Stimulated activated CD8-positive, alpha-beta memory T cell treated with anti-CD3 and anti-CD28 coated beads, Interleukin-7, amount 100 ng/mL, for 24 hours (primary cell): Measurements from ENCODE around the gene TTC34.
"Not testable (repeated sequence)": the region's sequence is repeated elsewhere in the genome, so short reads cannot be mapped to it uniquely, and the experiment has no call there.

Experiments
- DNase-seq: peaks from one replicate; pipeline ENCODE4 v3.0.0-alpha.2; 2020; ENCODE audit warnings: low read depth

The TTC34 gene

DNA sequence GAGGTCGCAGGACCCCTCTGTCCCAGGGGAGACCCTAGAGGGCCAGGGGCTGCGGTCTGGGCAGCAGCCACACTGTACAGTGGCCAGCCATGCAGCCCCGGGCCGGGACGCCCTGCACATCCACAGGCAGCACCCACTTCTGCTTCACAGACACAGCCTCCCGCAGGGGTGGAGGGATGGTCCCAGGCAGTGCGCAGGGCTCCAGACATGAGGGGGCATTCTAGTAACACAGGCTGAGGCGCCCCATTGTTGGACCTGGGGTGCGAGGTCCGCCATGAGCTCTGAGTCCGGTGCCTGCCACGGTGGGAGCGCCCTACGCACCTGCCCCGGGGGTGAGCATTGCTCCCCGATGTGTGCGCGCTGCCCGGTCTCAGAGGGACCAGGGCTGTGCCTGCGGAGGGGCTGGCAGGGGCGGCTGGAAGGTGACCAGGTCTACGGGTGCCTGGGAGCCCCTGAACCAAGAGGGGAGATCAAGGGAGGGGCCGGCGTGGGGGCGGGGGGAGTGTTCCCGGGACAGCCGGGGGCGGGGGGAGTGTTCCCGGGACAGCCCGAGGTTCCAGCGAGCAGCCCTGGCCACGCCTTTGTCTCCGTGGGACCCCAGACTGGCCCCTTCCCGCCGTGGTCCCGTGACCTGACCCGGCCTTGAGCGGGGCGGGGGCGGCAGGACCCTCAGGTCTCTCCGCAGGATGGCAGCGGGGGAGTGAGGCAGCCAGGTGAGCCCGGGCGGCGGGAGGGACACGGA lies 173.1 kb downstream of the TTC34 start:
- DNase-seq: no peak

DNA sequence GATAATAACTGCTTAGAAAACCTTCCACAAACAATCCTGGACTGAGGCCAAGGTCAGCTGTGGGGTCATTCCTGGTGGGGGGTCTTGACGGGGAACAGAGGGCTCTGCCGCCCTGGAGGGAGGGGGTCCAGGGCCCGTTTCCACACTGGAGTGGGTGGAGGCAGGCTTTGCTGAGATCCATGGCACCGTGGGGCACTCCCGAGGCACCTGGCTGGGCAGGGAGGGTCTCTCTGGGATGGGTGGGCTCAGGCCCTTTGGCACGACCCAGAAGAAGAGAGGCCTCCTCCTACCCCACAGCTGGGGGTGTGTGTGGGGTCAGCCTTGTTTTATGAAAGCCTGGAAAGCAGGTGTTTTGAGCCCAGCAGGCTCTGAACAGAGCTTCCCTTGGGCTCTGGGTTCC lies 173.7 kb downstream of the TTC34 start:
- DNase-seq: no peak

DNA sequence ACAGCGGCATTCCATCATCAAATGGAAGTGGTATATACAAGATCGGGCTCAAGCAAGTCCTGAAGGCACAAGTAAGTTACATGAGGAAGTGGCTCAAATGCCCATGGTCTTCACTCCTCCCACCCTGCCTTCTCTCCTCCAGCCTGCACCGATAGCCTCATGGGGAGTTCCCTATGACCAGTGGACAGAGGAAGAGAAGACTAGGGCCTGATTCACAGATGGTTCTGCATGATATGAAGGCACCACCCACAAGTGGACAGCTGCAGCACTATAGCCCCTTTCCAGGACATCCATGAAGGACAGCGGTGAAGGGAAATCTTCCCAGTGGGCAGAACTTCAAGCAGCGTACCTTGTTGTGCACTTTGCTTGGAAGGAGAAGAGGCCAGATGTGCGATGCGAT lies 175.7 kb downstream of the TTC34 start:
- DNase-seq: not testable (repeated sequence)

DNA sequence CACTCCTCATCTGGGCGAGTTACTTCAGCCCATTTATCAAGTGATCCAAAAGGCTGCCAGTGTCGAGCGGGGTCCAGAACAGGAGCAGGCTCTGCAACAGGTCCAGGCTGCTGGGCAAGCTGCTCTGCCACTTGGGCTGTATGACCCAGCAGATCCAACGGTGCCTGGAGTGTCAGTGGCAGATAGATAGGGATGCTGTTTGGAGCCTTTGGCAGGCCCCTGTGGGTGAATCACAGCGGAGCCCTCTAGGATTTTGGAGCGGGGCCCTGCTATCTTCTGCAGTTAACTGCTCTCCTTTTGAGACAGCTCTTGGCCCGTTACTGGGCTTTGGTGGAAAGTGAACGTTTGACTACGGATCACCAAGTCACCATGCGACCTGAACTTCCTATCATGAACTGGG lies 176.2 kb downstream of the TTC34 start:
- DNase-seq: no peak

DNA sequence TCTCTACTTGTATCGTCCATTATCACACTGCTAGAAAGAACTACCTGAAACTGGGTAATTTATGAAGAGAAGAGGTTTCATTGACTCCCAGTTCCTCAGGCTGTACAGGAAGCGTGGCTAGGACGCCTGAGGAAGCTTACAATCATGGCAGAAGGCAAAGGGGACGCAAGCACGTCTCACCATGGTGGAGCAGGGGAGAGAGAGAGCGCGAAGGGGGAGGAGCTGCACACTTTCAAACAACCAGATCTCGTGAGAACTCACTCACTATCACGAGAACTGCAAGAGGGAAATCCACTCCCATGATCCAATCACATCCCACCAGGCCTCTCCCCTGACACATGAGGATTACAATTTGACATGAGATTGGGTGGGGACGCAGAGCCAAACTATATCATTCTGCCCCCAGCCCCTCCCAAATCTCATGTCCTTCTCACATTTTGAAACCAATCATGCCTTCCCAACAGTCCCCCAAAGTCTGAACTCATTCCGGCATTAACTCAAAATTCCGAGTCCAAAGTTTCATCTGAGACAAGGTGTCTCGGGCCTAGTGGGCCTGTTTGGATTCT lies 176.7 kb downstream of the TTC34 start:
- no peak for DNase-seq

DNA sequence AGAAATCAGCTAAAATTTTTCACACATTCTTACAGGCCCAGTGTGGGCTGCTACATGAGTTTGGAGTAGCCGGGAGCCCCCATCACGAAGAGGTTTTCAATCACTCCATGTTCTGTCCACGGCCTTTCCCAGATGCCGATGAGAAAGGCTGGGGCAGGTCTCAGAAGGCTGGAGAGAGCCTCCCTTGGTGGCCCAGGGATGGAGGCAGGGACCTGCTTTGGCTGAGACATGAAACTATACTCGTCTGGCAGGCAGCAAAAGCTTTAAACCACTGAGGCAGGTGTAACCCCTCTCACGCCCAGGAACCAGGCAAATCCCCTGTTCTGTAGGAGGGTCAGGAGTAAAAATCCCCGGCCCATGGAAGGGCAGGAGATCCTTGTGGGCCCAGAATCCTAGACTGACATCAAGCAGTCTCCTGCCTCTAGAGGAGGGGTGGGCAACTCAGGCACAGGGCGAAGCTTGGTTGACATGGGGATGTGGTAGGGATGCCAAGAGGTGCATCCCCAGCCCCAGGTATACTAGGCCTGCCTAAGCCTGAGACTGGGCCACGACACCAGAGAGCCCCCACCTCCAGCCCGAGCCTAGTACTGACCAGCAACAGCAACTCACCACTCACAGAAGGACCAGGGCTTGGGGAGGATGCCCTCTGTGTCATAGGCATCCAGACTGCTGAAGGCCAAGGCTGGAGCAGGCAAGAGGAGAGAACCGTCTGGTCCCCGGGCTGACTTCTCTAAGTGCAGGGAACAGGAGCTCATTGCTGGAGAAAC lies 177.7 kb downstream of the TTC34 start:
- DNase-seq: no peak

DNA sequence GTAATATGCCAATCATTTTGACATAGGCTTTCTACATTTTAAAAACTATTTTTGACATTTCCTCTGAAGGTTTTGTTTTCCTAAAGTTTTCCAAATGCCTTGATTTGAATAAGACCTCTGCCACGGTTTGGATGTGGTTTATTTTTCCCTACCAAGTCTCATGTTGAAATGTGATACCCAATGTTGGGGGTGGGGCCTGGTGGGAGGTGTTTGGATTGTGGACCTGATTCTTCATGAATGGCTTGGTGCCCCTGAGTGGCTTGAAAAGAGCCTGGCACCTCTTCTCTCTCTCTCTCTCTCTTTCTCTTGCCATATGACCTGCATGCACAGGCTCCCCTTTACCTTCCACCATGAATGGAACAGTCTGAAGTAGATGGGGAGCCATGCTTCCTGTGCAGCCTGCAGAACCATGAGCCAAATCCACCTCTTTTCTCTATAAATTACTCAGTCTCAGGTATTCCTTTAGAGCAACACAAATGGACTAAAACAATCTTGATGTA lies 183.5 kb downstream of the TTC34 start:
- no peak for DNase-seq

DNA sequence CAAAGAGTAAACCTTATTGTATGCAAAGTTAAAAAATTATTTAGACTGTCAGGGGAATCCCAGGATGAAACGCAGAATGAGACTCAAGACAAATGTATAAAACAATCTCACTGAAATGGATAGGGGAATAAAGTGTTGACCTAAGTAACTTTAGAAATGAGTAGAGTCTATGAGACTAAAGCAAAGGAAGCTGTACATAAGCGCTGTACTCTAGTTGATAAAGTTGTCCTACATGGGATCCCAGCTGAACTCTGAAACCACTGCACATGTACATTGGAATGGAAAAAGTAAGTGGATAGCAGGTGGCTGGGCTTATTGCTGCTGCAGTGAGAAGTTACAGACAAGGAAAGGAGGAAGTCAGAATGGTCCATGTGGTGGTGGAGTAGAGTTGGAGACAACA lies 187.3 kb downstream of the TTC34 start:
- no peak for DNase-seq

DNA sequence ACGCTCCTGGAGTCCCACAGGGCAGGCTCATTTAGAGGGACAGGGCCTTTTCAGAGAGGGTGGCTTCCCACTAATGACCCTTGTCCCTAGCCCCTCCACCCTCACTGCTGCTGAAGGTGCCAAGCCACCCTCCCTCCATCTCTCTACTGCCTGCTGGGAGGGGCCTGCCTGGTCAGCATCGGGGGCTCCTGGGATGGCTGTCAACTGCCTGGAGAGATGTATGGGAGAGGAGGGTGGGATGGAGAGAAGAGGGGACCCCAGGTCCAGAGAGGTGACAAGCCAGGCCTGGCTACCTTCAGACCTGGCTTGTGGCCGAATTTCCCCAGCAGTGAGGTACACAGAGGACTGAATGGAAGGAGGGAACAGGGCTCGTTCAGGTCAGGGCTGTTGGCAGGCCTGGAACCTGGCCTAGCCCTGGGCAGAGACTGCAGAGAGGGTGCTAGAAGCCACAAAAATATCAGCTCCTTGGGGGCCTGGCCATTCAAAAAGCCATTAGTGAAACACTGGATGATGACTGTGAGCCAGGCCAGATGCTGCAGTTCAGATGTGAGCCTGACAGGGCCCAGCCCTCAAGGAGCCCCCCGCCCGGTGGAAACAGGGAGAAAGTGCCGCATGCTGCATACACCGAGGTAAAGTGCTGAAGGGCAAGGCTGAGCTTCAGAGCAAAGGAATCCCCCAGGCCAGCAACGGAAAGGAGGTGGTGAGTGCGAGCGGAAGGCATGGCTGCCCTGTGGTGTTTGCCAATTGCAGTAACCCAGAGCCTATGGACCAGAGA lies 188.7 kb downstream of the TTC34 start:
- no peak for DNase-seq

DNA sequence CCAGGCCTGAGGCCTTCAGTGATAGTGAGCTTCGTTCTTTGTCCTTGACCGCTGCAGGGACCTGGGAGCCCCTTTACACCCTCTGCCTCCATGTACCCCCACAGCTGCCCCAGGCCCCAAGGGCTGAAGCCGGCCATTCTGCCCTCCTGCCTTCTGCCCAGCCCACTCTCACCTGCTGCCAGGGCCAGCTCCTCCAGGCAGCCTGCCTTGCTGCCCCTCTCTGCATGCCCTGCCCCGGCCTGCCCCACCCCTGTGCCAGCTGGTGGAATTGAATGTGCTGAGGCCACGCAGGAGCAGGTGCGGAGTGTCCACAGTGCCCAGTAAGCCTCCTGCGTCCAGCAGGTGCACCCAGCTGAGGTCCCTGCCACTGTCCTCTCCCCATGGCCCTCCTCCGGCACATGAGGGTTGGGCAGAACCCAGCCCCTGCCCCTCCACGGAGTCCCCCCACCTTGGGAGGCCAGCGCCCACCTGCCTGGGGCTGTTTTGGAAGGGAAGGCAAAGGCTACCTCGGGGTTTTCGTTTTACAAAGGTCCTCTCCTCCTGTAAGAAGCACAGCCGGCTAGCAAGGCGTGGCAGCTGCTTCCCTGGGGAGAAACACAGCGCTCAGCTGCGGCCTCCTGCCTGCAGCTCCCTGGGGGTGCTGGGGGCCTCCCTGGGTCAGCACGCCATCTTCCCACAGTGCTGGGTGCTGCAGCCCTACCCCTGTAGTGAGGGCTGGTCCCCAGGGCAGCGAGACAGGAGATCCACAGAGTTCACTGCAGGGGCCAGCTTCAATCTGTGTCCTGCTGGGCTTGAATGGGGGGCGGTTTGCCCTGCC lies 189.7 kb downstream of the TTC34 start:
- no peak for DNase-seq

DNA sequence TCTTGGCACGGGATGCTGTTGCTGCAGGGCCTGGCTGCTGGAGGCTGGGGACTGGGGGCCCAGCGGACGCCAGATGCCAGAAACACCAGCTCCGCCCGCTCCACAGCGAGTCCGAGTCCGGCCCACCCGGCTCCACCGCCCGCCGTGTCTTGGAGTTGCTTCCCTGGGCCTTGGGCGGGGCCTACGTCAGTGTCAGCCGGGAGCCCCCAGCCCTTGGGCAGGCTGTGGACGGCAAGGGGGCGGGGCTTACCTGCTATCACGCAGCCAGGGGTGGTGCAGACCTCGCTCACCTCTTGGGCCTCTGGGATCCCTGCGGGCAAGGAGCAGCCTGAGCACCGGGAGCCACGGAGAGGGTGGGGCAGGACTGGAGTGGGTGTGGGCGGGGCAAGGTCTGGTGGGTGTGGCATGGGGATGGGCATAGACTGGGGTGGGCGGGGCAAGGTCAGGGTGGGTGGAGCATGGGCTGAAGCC lies 190.4 kb downstream of the TTC34 start:
- no peak for DNase-seq

DNA sequence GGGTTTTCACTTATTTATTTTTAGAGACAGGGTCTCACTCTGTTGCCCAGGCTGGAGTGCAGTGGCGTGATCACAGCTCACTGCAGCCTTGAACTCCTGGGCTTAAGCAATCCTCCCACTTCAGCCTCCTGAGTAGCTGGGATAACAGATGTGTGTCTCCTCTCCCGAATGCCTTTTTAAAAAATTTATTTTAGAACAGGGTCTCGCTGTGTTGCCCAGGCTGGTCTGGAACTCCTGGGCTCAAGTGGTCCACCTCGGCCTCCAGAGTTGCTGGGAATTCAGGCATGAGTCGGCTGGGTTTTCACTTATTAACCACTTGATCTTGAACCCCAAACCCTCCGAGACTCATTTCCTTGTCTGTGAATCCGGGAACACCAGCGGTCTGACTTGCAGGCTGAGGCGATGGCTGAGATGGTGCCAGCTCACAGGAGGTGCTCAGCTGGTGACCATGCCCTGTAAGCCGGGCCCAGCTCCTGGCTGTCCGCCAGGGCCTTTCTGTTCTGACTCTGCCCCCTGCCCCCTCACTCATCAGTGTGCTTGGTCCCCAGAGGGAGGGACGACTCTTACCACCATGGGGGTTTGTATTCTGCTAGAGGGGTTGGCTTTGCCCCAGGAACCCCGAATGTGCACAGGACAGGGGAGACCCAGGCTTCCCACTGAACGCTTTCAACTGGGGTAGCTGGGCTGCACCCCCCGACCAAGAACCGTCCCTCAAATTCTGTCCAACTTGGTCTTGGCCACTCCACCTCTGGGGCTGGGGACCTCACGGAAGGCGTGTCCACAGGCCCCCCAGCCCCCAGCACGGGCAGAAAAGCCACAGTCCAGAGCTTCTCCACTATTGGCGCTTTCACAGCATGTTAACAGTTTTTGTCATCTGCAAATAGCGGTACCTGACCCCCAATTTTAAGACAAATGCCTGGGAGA lies 191.2 kb downstream of the TTC34 start:
- no peak for DNase-seq

DNA sequence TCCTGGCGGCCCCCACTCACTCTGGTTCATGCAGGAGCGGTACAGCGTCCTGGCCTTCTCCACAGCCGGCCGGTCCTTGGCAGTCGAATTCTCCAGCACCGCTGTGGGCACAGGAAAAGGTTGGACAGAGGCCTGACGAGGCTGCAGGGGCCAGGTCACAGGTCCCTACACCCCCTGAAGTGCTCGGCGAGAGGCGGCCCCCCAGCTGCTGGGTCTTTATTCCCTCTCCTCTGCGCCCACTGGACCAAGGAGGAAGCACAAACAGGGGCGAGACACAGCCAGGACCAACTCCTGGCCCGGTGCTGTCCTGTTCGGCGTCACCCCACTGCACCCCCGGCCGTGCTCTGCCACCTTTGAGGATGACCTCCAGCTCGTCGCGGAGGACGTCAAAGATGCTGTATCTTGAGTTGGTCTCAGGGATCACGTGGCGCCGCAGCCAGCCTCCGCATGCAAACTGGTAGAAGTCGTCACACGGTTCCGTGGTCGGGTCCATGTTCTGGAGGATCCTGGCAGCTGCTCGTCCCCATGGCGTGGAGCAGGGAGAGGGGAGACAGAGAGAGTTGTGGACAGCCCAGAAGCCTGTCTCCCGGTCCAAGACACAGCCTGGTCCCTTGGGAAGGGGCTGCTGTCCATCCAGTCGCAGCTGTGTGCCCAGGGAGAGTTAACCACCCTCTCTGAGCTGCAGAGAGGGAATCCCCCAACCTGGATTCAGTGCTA lies 192.0 kb downstream of the TTC34 start:
- DNase-seq: no peak

DNA sequence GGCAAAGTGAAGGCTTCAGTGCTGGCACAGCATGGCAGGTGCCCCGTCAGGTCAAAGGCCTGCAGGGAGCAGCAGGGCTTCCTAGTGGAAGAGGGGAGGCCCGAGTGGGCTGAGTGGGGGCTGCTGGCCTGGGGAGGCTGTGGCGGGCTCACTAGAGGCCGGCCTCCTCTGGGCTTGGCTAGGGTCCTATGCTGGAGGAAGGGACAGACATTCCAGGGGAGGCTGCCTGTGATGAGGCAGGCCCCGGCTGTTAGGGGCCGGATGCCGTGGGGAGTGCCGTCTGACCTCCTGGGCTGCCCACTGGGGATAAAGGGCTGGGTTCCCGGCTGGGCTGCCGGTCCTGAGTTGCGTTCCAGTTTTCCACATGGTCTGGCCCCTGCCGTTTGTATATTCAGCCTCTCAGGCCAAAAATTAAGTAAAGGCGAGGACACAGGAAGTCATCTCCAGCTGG lies 193.8 kb downstream of the TTC34 start:
- no peak for DNase-seq

DNA sequence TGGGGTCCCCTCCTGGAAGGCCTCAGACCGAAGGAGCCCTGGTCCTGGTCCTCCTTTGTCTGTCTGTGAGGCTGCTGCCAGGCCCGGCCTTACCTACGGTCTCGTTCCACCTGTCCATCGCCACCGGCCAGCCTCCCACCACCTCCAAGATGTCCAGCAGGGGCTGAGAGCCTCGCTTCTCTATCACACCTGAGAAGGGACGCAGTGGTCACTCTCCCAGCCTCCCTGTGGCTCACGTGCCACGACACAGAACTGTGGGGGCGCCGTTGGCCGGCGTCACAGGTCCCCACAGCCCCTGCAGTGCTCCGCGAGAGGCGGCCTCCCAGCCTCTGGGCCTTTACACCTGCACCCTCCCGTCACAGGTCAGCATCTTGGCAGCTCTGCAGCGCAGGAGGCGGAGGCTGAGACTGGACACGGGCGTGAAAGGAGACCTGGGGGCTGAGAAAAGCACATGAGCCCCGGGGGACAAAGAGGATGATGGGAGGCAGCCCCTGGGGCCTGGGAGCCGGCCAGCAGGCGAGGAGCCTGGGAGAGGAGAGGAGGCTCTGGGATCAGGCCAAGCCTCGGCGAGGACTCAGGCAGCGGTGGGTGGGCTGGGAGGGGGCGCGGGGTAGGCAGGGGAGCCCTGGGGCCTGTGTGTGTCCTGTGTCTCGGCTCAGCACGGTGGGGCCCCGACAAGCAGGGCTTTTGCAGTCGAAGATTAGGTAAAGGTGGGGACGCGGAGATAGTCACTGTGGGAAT lies 194.4 kb downstream of the TTC34 start:
- DNase-seq: no peak

DNA sequence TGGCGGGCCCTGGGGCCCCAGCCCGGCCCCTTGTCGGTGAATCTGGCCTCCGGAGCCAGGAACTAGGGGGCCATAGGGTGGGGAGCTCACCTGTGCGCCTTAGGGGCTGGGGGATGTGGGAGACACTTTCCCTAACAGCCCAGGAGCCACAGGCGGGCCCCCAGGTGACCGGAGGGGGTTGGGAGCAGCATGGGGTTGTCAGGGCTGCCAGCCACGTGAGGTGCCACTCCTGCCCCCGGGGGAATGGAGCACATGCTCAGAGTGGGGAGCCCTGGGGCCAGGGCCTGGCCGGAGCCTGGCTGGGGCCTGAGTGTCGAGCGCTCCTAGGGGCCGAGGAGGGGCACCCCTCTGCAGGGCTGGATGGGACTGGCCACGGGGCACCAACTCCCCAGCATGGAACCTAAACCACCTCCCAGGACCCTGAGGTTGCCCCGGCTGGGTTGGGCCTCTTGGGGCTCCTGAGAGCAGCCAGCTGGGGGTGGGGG lies 195.1 kb downstream of the TTC34 start:
- no peak for DNase-seq

DNA sequence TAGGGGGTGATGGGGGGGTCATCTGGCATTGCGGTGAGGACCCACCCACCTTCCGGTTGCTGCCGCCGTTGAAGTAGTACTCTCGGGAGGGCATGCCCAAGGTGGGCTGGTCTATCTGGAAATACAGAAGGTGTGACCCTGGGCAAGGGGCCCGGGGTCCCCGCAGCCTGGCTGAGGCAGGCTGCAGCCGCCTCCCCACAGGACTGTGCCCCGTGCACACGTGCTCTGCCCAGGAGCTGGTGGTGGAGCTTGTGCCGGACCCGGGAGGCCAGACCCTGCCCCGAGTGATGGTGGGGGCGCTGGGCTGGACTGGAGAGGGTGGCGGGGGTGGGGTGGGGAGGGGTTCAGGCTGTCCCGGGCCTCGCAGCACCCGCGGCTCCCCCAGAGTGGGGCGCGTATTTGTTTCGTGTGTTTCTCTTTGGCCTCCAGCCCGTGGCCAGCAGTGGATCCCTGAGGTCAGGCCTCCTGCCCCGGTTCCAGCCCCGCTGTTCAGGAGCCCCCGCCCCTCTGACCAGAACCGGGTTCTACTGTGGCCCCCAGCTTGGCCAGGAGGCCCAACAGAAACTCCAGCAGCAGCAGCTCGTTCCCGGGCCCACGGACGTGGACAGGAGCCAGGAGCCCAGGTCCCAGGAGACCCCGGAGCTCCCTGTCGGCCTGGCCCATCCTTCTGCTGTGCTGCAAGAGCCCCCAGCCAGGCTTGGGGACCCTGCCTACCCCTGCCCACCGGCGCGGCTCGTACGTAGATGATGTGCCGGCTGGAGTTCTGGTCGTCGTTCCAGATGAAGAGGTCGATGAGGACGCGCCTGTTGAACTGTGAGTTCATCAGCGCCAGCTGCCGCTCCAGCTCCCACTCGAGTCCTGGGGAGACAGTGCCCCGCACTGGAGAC lies 195.7 kb downstream of the TTC34 start:
- no peak for DNase-seq
